ENCODE data around the gene NDUFA13. TPM values are rescaled to one million over a fixed set of nuclear protein-coding genes. Genes with fewer than 3 reads are reported as not detected.

The NDUFA13 gene
- total and polyA plus RNA-seq, 12 donors, result 856 to 1,278 (median 1,153) TPM

DNA sequence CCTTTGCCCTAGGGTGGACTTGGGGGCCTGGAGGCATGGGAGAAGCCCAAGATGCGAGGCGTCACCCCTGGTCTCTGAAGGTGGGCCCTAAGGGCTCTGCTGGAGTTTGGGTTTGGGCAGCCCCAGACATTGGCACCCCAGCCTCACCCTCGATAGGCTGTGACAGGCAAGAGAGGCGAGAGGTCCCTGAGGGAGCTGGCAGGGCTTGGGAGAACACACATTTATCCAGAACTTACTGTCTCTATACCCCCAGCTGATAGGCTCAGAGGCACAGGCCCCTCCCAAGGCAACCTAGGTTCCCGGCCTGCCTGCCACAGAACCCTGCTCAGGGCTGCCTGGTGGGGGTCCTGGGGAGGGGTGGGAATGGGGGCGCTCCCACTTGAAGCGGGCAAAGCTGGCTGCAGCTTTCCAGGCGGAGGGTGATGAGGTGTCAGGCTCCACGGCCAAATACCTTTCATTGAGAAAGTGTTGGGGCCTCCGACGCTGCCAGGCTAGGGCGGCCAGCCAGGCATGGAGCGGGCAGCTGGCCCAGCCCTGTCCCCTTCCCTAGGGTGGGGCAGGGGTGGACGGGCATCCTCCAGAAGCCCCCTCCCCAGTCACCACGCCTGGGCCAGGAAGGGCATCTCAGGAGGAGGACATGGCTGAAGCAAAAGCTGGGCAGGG, 31.8 kb downstream of the NDUFA13 start:
- no peak overlapping the region for H3K4me3 ChIP-seq
- H3K36me3 ChIP-seq, result no peaks in the 10 kb centered on the region
- peaks cover 0 to 23% (median 15%) of the 10 kb centered on the region in 9 donors for H3K4me1 ChIP-seq
- WGBS, 2 donors, result 37 to 40% methylated on average over 15 of the region's 15 CpGs
- peak in 1 of 2 donors; percentile 42 for DNase-seq
- peaks cover 0 to 4% (median 0%) of the 10 kb centered on the region in 11 donors for H3K9me3 ChIP-seq
- intact Hi-C loops (cut with DNase I), result no loop called here
- TF ChIP-seq, protein P1, sequence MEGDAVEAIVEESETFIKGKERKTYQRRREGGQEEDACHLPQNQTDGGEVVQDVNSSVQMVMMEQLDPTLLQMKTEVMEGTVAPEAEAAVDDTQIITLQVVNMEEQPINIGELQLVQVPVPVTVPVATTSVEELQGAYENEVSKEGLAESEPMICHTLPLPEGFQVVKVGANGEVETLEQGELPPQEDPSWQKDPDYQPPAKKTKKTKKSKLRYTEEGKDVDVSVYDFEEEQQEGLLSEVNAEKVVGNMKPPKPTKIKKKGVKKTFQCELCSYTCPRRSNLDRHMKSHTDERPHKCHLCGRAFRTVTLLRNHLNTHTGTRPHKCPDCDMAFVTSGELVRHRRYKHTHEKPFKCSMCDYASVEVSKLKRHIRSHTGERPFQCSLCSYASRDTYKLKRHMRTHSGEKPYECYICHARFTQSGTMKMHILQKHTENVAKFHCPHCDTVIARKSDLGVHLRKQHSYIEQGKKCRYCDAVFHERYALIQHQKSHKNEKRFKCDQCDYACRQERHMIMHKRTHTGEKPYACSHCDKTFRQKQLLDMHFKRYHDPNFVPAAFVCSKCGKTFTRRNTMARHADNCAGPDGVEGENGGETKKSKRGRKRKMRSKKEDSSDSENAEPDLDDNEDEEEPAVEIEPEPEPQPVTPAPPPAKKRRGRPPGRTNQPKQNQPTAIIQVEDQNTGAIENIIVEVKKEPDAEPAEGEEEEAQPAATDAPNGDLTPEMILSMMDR (IDR thresholded peaks at IDR 0.05), result no peak
- peak overlapping the region in 7 of 10 donors; percentile 37 to 79 (median 56) for H3K27ac ChIP-seq
- H3K27me3 ChIP-seq, result peaks cover 0 to 55% (median 42%) of the 10 kb centered on the region in 7 donors
- peak; percentile 43 to 78 (median 64) for ATAC-seq

DNA sequence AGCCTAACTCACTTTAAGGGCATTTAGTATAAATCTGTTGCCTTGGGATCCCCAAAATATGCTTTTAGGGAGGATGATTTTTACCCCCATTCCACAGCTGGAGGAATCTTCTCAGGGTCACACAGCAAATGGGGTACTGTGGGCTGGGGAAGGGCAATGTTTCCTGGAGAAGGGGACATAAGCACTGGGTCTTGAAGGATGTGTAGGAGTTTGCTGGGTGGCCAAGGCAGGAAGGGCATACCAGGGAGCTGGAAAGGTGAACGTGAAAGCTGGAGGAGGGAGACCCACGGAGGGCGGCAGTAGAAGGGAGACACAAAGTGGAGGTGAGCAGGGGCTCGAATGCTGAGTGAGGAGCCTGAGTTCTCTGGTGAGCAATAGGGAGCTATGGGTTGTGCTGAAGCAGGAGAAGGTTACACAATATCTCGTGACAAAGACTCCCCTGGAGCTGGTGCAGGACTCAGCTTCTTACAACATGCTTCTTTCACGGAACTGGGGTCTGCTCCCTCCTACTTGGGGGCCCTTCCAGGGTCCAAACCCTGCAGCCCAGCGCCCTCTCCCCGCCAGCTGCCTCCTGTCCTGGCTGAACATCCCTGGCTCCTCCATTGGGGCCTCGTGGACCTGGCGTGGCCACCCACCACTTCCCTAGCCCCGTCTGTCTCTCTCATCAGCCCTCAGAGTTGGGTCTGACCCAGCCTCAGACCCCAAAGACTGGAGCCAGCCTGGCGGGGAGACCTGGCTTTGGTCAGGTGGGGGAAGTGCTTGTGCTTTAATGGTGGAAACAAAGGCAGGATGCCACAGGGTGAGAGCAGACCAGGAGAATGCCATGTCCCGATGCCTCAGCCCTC, 33.1 kb downstream of the NDUFA13 start:
- DNase-seq (no peak), ATAC-seq (no peak)
- Histone ChIP-seq H3K9me3 (peaks cover 0 to 4% (median 0%) of the 10 kb centered on the region in 11 donors), H3K27me3 (peaks cover 0 to 43% (median 32%) of the 10 kb centered on the region in 7 donors), H3K36me3 (no peaks in the 10 kb centered on the region), H3K4me1 (peaks cover 0 to 23% (median 15%) of the 10 kb centered on the region in 9 donors), H3K27ac (no peak overlapping the region), H3K4me3 (no peak overlapping the region)
- 61 to 63% methylated on average over 13 of the region's 13 CpGs for WGBS, 2 donors
- TF ChIP-seq, protein P1 (IDR thresholded peaks at IDR 0.05), result no peak
- intact Hi-C loops (cut with DNase I), result no loop called here

DNA sequence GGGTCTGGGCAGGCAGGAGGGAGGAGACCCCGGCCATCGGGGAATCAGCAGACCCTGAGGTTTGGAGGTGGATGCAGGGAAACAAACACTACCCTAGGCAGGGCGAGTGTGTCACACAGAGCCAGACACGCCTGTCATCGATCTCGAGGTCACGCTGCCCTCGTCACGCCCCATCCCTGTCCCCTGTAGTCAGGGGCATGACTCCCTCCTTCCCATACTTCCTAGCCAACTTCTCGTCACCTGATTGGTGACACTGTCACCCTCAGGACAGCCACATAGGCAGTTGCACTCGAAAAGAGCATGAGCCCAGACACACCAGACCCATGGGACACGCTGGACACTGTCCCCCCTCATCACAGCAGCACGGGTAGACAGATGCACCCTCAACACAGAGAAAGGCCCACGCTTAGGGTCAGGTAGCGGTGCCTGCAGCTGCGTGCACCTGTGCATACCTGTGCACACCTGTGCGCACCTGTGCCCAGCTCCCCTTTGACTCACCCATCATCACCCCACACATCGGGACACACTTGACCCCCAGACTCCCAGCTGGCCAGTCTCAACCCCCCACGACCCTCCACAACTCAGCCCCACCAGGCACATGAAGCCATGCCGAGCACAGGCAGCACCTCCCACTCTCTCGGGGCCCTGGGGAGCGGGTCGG, 33.9 kb downstream of the NDUFA13 start:
- peak in 2 of 8 donors; percentile 6 to 26 for ATAC-seq
- peaks cover 0 to 35% (median 24%) of the 10 kb centered on the region in 7 donors for H3K27me3 ChIP-seq
- intact Hi-C loops (cut with DNase I), result no loop called here
- 48 to 53% methylated on average over 23 of the region's 23 CpGs for WGBS, 2 donors
- no peak overlapping the region for H3K27ac ChIP-seq
- no peak overlapping the region for H3K4me3 ChIP-seq
- peaks cover 0 to 23% (median 15%) of the 10 kb centered on the region in 9 donors for H3K4me1 ChIP-seq
- H3K9me3 ChIP-seq, result peaks cover 0 to 4% (median 0%) of the 10 kb centered on the region in 11 donors
- no peak for DNase-seq
- TF ChIP-seq, protein P1 (IDR thresholded peaks at IDR 0.05), result no peak
- H3K36me3 ChIP-seq, result no peaks in the 10 kb centered on the region

DNA sequence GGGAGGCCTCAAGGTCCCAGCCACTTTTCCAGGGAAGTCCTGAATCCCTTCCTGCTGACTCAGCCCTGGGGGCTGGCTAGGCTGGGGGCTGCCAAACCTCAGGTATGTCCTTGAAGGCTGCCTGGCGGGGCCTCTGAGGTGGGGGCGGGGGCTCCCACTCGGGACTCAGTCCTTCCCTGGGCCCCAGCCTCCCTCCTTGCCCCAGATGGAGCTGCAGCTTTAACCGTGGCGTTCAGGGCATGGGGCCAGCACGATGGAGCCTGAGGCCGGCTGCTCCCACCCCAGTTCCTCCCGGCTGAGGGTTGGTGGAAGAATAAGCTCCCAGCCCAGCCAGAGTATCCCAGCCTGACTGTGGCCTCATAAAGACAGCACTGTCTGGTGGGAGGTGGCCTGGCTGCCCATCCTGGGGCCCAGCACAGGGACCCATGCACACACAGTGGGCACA, 34.5 kb downstream of the NDUFA13 start:
- intact Hi-C loops (cut with DNase I), result no loop called here
- no peak for DNase-seq
- TF ChIP-seq, protein P1 (IDR thresholded peaks at IDR 0.05), result no peak
- Histone ChIP-seq H3K9me3 (peaks cover 0 to 4% (median 0%) of the 10 kb centered on the region in 11 donors), H3K27ac (no peak overlapping the region), H3K27me3 (peaks cover 0 to 31% (median 21%) of the 10 kb centered on the region in 7 donors), H3K36me3 (no peaks in the 10 kb centered on the region), H3K4me1 (peaks cover 0 to 23% (median 15%) of the 10 kb centered on the region in 9 donors), H3K4me3 (no peak overlapping the region)
- WGBS, 2 donors, result 33 to 39% methylated on average over 6 to 8 of the region's 8 CpGs
- ATAC-seq, result no peak

Data from heart right ventricle (tissue), 16 donors.